GM12873 (cell line): Measurements from ENCODE around the gene BCKDK.

Experiments
- CTCF ChIP-seq: IDR thresholded peaks from 2 replicates; pipeline ENCODE4 v1.5.1; 2012; ENCODE audit warnings: low read depth, mild to moderate bottlenecking, moderate library complexity, low read length, control low read depth; ENCODE audit not compliant: insufficient read depth; ENCODE audit errors: missing control alignments

Gene BCKDK

GRCh38 chr16:31077024-31077423, 31.2 kb upstream of the BCKDK start:
- TF ChIP-seq CTCF = no peak

- peak; percentile 23 for TF ChIP-seq CTCF
Observed at GRCh38 chr16:31077592-31078396, 30.4 kb upstream of the BCKDK start.

GRCh38 chr16:31078597-31079341, 29.4 kb upstream of the BCKDK start:
- no peak for TF ChIP-seq CTCF

GRCh38 chr16:31079342-31079944, 28.7 kb upstream of the BCKDK start:
- no peak for TF ChIP-seq CTCF

- no peak for TF ChIP-seq CTCF
Observed at GRCh38 chr16:31080035-31080629, 28.1 kb upstream of the BCKDK start.

GRCh38 chr16:31080756-31081419, 27.3 kb upstream of the BCKDK start:
- no peak for TF ChIP-seq CTCF
